Right kidney (tissue), 1 donor: ENCODE measurements around the gene EPSTI1.

ENCODE experiments used
- DNase-seq: peaks from one replicate; pipeline ENCODE4 v3.0.0-alpha.2; 2016

EPSTI1 gene

GRCh38 chr13:43005460-43006236 lies 13.6 kb upstream of the EPSTI1 start:
- DNase-seq = no peak

GRCh38 chr13:43003729-43004128 lies 11.7 kb upstream of the EPSTI1 start:
- DNase-seq = no peak

- DNase-seq = no peak
Measured at GRCh38 chr13:43003010-43003409, 11.0 kb upstream of the EPSTI1 start.

- DNase-seq = no peak
Measured at GRCh38 chr13:43002021-43002420, 10.0 kb upstream of the EPSTI1 start.

- DNase-seq = no peak
Measured at GRCh38 chr13:43000676-43001075, 8.6 kb upstream of the EPSTI1 start.

GRCh38 chr13:42999491-42999890 lies 7.5 kb upstream of the EPSTI1 start:
- DNase-seq = no peak

- no peak for DNase-seq
Measured at GRCh38 chr13:42997381-42997780, 5.3 kb upstream of the EPSTI1 start.

- DNase-seq = no peak
Measured at GRCh38 chr13:42996584-42996983, 4.5 kb upstream of the EPSTI1 start.

- DNase-seq = no peak
Measured at GRCh38 chr13:42994878-42995277, 2.8 kb upstream of the EPSTI1 start.

- DNase-seq = no peak
Measured at GRCh38 chr13:42992764-42993122, 702 bp upstream of the EPSTI1 start.

GRCh38 chr13:42991233-42991897 lies 676 bp downstream of the EPSTI1 start:
- peak; percentile 7 for DNase-seq

- DNase-seq = peak; percentile 20
Measured at GRCh38 chr13:42990291-42991232, 1.5 kb downstream of the EPSTI1 start.

GRCh38 chr13:42986176-42986574 lies 5.9 kb downstream of the EPSTI1 start:
- DNase-seq = no peak

GRCh38 chr13:42985312-42986175 lies 6.5 kb downstream of the EPSTI1 start:
- DNase-seq = peak; percentile 21

GRCh38 chr13:42984691-42985090 lies 7.3 kb downstream of the EPSTI1 start:
- DNase-seq = no peak

GRCh38 chr13:42984026-42984425 lies 8.0 kb downstream of the EPSTI1 start:
- no peak for DNase-seq

- no peak for DNase-seq
Measured at GRCh38 chr13:42981853-42982252, 10.2 kb downstream of the EPSTI1 start.

GRCh38 chr13:42981317-42981716 lies 10.7 kb downstream of the EPSTI1 start:
- no peak for DNase-seq

GRCh38 chr13:42977219-42977659 lies 14.8 kb downstream of the EPSTI1 start:
- no peak for DNase-seq

- no peak for DNase-seq
Measured at GRCh38 chr13:42976066-42976465, 16.0 kb downstream of the EPSTI1 start.

GRCh38 chr13:42973581-42973980 lies 18.5 kb downstream of the EPSTI1 start:
- DNase-seq = no peak
